ENCODE measurements around the gene RP9. TPM values are rescaled to one million over a fixed set of nuclear protein-coding genes. Genes with fewer than 3 reads are reported as not detected.

RP9 gene
- total and polyA plus RNA-seq, 9 of the 15 experiments (the other 6 are each of a cell fraction or from before 2014, with no cell fraction given) = 10.7 to 44.8 (median 33.4) TPM

- TF ChIP-seq E2F3 (CRISPR knock-in tag; IDR thresholded peaks at IDR 0.05) (no peak), HOXB6 (CRISPR knock-in tag; IDR thresholded peaks at IDR 0.05; ENCODE audit: borderline replicate concordance) (no peak)
- TF ChIP-seq, protein P1, sequence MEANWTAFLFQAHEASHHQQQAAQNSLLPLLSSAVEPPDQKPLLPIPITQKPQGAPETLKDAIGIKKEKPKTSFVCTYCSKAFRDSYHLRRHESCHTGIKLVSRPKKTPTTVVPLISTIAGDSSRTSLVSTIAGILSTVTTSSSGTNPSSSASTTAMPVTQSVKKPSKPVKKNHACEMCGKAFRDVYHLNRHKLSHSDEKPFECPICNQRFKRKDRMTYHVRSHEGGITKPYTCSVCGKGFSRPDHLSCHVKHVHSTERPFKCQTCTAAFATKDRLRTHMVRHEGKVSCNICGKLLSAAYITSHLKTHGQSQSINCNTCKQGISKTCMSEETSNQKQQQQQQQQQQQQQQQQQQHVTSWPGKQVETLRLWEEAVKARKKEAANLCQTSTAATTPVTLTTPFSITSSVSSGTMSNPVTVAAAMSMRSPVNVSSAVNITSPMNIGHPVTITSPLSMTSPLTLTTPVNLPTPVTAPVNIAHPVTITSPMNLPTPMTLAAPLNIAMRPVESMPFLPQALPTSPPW (CRISPR knock-in tag; IDR thresholded peaks at IDR 0.05) = no peak
These were observed 42.9 kb upstream of the RP9 start (continued) for GRCh38 chr7:33152087-33152486.

DNA sequence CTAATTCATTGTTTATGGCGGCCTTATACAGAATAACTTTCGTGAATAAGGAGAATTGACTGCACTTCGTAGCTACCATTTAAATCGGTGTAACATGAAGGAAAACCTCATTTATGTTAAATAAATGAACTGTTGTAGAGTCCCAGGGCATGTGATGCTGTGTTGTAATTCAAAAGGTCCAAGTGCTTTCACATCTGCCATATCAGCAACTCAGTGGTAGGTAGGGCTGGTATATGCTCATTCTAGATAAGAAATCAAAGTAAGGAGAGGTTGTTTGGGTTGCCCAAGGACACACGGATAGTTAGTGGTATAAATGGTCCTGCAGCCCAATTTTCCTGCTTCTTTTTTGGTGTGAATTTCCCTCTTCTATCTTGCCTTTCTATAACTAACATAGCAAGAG lies 36.0 kb upstream of the RP9 start:
- ChIA-PET POLR2A (no interaction called here), CTCF (ENCODE audit: low intra/inter-chr PET ratio) (no interaction called here)
- TF ChIP-seq, protein P2, sequence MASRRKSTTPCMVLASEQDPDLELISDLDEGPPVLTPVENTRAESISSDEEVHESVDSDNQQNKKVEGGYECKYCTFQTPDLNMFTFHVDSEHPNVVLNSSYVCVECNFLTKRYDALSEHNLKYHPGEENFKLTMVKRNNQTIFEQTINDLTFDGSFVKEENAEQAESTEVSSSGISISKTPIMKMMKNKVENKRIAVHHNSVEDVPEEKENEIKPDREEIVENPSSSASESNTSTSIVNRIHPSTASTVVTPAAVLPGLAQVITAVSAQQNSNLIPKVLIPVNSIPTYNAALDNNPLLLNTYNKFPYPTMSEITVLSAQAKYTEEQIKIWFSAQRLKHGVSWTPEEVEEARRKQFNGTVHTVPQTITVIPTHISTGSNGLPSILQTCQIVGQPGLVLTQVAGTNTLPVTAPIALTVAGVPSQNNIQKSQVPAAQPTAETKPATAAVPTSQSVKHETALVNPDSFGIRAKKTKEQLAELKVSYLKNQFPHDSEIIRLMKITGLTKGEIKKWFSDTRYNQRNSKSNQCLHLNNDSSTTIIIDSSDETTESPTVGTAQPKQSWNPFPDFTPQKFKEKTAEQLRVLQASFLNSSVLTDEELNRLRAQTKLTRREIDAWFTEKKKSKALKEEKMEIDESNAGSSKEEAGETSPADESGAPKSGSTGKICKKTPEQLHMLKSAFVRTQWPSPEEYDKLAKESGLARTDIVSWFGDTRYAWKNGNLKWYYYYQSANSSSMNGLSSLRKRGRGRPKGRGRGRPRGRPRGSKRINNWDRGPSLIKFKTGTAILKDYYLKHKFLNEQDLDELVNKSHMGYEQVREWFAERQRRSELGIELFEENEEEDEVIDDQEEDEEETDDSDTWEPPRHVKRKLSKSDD (conservative IDR thresholded peaks at IDR 0.05; ENCODE audit: low read length) = no peak
- peak; percentile 25; the same call in 1 of the 2 replicates for TF ChIP-seq NCOR1 (IDR thresholded peaks at IDR 0.05)
- TF ChIP-seq TAL1 (IDR thresholded peaks at IDR 0.05) = peak; percentile 48; the same call in 1 of the 2 replicates
- TF ChIP-seq KDM1A (IDR thresholded peaks at IDR 0.05) = peak; percentile 19 to 21; a peak in 1 of 4 replicates
- TF ChIP-seq RCOR1 (IDR thresholded peaks at IDR 0.05; ENCODE audit: borderline replicate concordance in 1 of 2, low read depth in 2 of 2, low read length in 2 of 2) = peak in 1 of 2 experiments; percentile 51; a peak in 1 of 4 replicates
- peak; percentile 32; the same call in 1 of the 2 replicates for TF ChIP-seq EP300 (IDR thresholded peaks at IDR 0.05; ENCODE audit: low read length)
- no peak for TF ChIP-seq HLTF (IDR thresholded peaks at IDR 0.05)
- TF ChIP-seq ZNF316 (IDR thresholded peaks at IDR 0.05) = 0 out of 2 replicates have a peak, but pooled peaks have one; percentile 10
- TF ChIP-seq CBFA2T2 (conservative IDR thresholded peaks at IDR 0.05) = peak; percentile 55
- TF ChIP-seq MAFG (tag; conservative IDR thresholded peaks at IDR 0.05) = peak; percentile 27; the same call in 1 of the 2 replicates
- peak; percentile 77 for TF ChIP-seq CBFA2T3 (IDR thresholded peaks at IDR 0.05)
- TF ChIP-seq C11orf30 (IDR thresholded peaks at IDR 0.05; ENCODE audit: low read depth) = peak; percentile 21; the same call in 1 of the 2 replicates
- TF ChIP-seq, protein P3, sequence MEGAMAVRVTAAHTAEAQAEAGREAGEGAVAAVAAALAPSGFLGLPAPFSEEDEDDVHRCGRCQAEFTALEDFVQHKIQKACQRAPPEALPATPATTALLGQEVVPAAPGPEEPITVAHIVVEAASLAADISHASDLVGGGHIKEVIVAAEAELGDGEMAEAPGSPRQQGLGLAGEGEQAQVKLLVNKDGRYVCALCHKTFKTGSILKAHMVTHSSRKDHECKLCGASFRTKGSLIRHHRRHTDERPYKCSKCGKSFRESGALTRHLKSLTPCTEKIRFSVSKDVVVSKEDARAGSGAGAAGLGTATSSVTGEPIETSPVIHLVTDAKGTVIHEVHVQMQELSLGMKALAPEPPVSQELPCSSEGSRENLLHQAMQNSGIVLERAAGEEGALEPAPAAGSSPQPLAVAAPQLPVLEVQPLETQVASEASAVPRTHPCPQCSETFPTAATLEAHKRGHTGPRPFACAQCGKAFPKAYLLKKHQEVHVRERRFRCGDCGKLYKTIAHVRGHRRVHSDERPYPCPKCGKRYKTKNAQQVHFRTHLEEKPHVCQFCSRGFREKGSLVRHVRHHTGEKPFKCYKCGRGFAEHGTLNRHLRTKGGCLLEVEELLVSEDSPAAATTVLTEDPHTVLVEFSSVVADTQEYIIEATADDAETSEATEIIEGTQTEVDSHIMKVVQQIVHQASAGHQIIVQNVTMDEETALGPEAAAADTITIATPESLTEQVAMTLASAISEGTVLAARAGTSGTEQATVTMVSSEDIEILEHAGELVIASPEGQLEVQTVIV (CRISPR knock-in tag; IDR thresholded peaks at IDR 0.05; ENCODE audit: borderline replicate concordance) = no peak
- Histone ChIP-seq H3K9me3 (replicated peaks; ENCODE audit: control insufficient read depth, insufficient read depth, low read depth, low read length) (no peaks in the 10 kb centered on the region), H3K4me3 (no peak overlapping the region), H3K9me1 (ENCODE audit: control insufficient read depth, insufficient read depth, low read length) (no peaks in the 10 kb centered on the region), H3K27ac (ENCODE audit: extremely low read depth, low read depth, low read length) (no peak overlapping the region), H4K20me1 (replicated peaks; ENCODE audit: control insufficient read depth, insufficient read depth, low read length) (no peaks in the 10 kb centered on the region), H3K9ac (ENCODE audit: insufficient read depth in 1 of 2, low read depth in 2 of 2, low read length in 2 of 2) (no peak overlapping the region), H2AFZ (ENCODE audit: low read depth, low read length) (no peak overlapping the region), H3K79me2 (ENCODE audit: control insufficient read depth, insufficient read depth, low read length) (no peaks in the 10 kb centered on the region), H3K36me3 (ENCODE audit: control insufficient read depth, insufficient read depth, low read length) (no peaks in the 10 kb centered on the region), H3K4me2 (ENCODE audit: insufficient read depth, low read length) (no peak overlapping the region), H3K4me1 (replicated peaks in 1 of 2; ENCODE audit: control insufficient read depth in 2 of 2, insufficient read depth in 2 of 2, low read length in 2 of 2) (no peaks in the 10 kb centered on the region), H3K27me3 (ENCODE audit: control insufficient read depth in 2 of 2, insufficient read depth in 2 of 2, low read length in 2 of 2) (peaks cover 0 to 2% of the 10 kb centered on the region in 2 experiments; a peak in 2 of 5 replicates)
- in situ Hi-C loops (cut with MboI) = no loop called here
- intact Hi-C loops (cut with micrococcal nuclease) = no loop called here
- DNase-seq (ENCODE audit: extremely low read depth in 1 of 4, low spot score in 3 of 4) = peak in 2 of 4 experiments; percentile 11 to 12
- WGBS (ENCODE audit: insufficient coverage, low coverage, missing lambda C conversion rate) = 6% methylated on average over 5 of the region's 5 CpGs
- ATAC-seq = peak; percentile 42; the same call in 2 of the 3 replicates
- FAIRE-seq = no peak
- BruUV-seq (replicated peaks) = no TSS peak
